ENCODE data around the gene SEL1L2.
"Not testable (repeated sequence)": the region's sequence is repeated elsewhere in the genome, so short reads cannot be mapped to it uniquely, and the experiment has no call there.

The SEL1L2 gene

GRCh38 chr20:13990465-13990864, at the start of gene SEL1L2:
SEL1L2 (minus strand) TSS chr20:13990614; CDS start chr20:13990534, 80 bp downstream.
- ATAC-seq, result no peak

GRCh38 chr20:14036567-14036966, 46.2 kb upstream of the SEL1L2 start:
- ATAC-seq, result no peak

GRCh38 chr20:14033310-14033709, 42.9 kb upstream of the SEL1L2 start:
- no peak for ATAC-seq

- no peak for ATAC-seq
These were observed 40.6 kb upstream of the SEL1L2 start for GRCh38 chr20:14030991-14031390.

GRCh38 chr20:14012671-14013070, 22.3 kb upstream of the SEL1L2 start:
- ATAC-seq, result no peak

- ATAC-seq, result no peak
These were observed 18.8 kb upstream of the SEL1L2 start for GRCh38 chr20:14009208-14009607.

GRCh38 chr20:14005996-14006395, 15.6 kb upstream of the SEL1L2 start:
- no peak for ATAC-seq

- no peak for ATAC-seq
These were observed 10.5 kb upstream of the SEL1L2 start for GRCh38 chr20:14000917-14001316.

- ATAC-seq, result no peak
These were observed 5.9 kb upstream of the SEL1L2 start for GRCh38 chr20:13996265-13996664.

- no peak for ATAC-seq
These were observed 5.4 kb upstream of the SEL1L2 start for GRCh38 chr20:13995841-13996240.

- peak; percentile 38 to 45 for ATAC-seq
These were observed 4.8 kb upstream of the SEL1L2 start, which contains the start of gene MACROD2 for GRCh38 chr20:13995086-13995665. MACROD2 (plus strand) TSS chr20:13995516.

GRCh38 chr20:13991955-13992354, 1.5 kb upstream of the SEL1L2 start:
- not testable (repeated sequence) for ATAC-seq

- no peak for ATAC-seq
These were observed 897 bp upstream of the SEL1L2 start for GRCh38 chr20:13991311-13991710.

GRCh38 chr20:13984211-13984610, 6.2 kb downstream of the SEL1L2 start:
- ATAC-seq, result no peak

GRCh38 chr20:13960525-13960924, 29.9 kb downstream of the SEL1L2 start:
- no peak for ATAC-seq

GRCh38 chr20:13960119-13960518, 30.3 kb downstream of the SEL1L2 start:
- ATAC-seq, result no peak

GRCh38 chr20:13953227-13953626, 37.2 kb downstream of the SEL1L2 start:
- ATAC-seq, result no peak

GRCh38 chr20:13947719-13948118, 42.7 kb downstream of the SEL1L2 start:
- ATAC-seq, result no peak

- no peak for ATAC-seq
These were observed 49.4 kb downstream of the SEL1L2 start for GRCh38 chr20:13941031-13941430.

- ATAC-seq, result no peak
These were observed 53.4 kb downstream of the SEL1L2 start for GRCh38 chr20:13936781-13937576.

- no peak for ATAC-seq
These were observed 55.2 kb downstream of the SEL1L2 start for GRCh38 chr20:13934992-13935894.

GRCh38 chr20:13930281-13930680, 60.1 kb downstream of the SEL1L2 start:
- no peak for ATAC-seq

GRCh38 chr20:13929836-13930235, 60.6 kb downstream of the SEL1L2 start:
- no peak for ATAC-seq

Data from activated CD4-positive, CD25-positive, alpha-beta regulatory T cell treated with anti-CD3 and anti-CD28 coated beads, Interleukin-2, amount 50 U/mL, for 24 hours (primary cell).